PC-3 (cell line): ENCODE measurements around the gene HAGHL. TPM values are rescaled to one million over a fixed set of nuclear protein-coding genes. Genes with fewer than 3 reads are reported as not detected.
A peak's percentile ranks its signal among the peaks of the same experiment; 100 is the strongest.

Source experiments
- ATAC-seq: fragments of 200-7000 bp; cut with Tn5 transposase; 2 replicates; pipeline ENCODE4 v1.9.1; 2020; ENCODE audit warnings: mild to moderate bottlenecking, moderate library complexity
- BruUV-seq: library from RNA; stranded (reverse); fragments of 400-500 nt; replicated peaks from 2 replicates; lab custom pipeline; 2021; lab: Mats Ljungman, UMichigan
- CTCF ChIA-PET: fragments of 300-600 bp; sonication (Branson Sonifier 250); formaldehyde crosslinking; loops from one replicate; lab custom pipeline; 2022; ENCODE audit warnings: antibody characterized with exemption; lab: Charles Lee
- POLR2A ChIA-PET: fragments of 300-600 bp; sonication (Branson Sonifier 250); formaldehyde crosslinking; loops from one replicate; lab custom pipeline; 2022; ENCODE audit warnings: antibody characterized with exemption; ENCODE audit not compliant: unreplicated experiment; lab: Charles Lee
- DNase-seq: peaks from one replicate; pipeline ENCODE4 v3.0.0-alpha.2; 2015
- H2AFZ ChIP-seq: fragments of 300-600 bp; sonication (generic); 2 replicates; pipeline ENCODE4 v1.6.0; 2016; ENCODE audit warnings: antibody characterized with exemption, low read length
- H3F3A ChIP-seq: fragments of 300-600 bp; sonication (generic); one replicate; pipeline ENCODE4 v1.6.0; 2017; ENCODE audit warnings: antibody characterized with exemption, low read length, control low read depth, mild to moderate bottlenecking; ENCODE audit not compliant: unreplicated experiment
- H3K27ac ChIP-seq: fragments of 300-600 bp; sonication (generic); 2 replicates; pipeline ENCODE4 v1.5.1; 2016; ENCODE audit warnings: mild to moderate bottlenecking, low read length
- H3K27me3 ChIP-seq: fragments of 300-600 bp; sonication (generic); 2 replicates; pipeline ENCODE4 v1.6.1; 2016; ENCODE audit warnings: low read length, mixed read lengths
- H3K36me3 ChIP-seq: fragments of 300-600 bp; sonication (generic); 2 replicates; pipeline ENCODE4 v1.6.1; 2016; ENCODE audit warnings: low read depth, mixed run types, low read length, mixed read lengths
- H3K4me1 ChIP-seq: fragments of 300-600 bp; sonication (generic); 2 replicates; pipeline ENCODE4 v1.5.1; 2016; ENCODE audit warnings: low read length; ENCODE audit not compliant: insufficient read depth
- H3K4me2 ChIP-seq: fragments of 300-600 bp; sonication (generic); 2 replicates; pipeline ENCODE4 v1.6.0; 2016; ENCODE audit warnings: low read length
- H3K4me3 ChIP-seq: fragments of 300-600 bp; sonication (generic); 2 replicates; pipeline ENCODE4 v1.5.1; 2016; ENCODE audit warnings: mild to moderate bottlenecking, low read length, mixed read lengths
- H3K79me2 ChIP-seq: fragments of 300-600 bp; sonication (generic); 2 replicates; pipeline ENCODE4 v1.6.1; 2017; ENCODE audit warnings: low read length, mixed read lengths
- H3K9ac ChIP-seq: fragments of 300-600 bp; sonication (generic); 2 replicates; pipeline ENCODE4 v1.6.0; 2016; ENCODE audit warnings: mild to moderate bottlenecking, low read length
- H3K9me2 ChIP-seq: fragments of 300-600 bp; sonication (generic); replicated peaks from 2 replicates; pipeline ENCODE4 v1.6.1; 2016; ENCODE audit warnings: mixed run types, low read length, mixed read lengths
- H3K9me3 ChIP-seq: fragments of 300-600 bp; sonication (generic); 2 replicates; pipeline ENCODE4 v1.6.1; 2016; ENCODE audit warnings: low read length, mixed read lengths
- H4K20me1 ChIP-seq: fragments of 300-600 bp; sonication (generic); 2 replicates; pipeline ENCODE4 v1.6.1; 2016; ENCODE audit warnings: low read length, mixed read lengths
- EZH2 ChIP-seq: fragments of 300-600 bp; sonication (generic); IDR thresholded peaks from one replicate; pipeline ENCODE4 v1.6.1; 2017; ENCODE audit warnings: antibody characterized with exemption, mild to moderate bottlenecking, low read length; ENCODE audit not compliant: unreplicated experiment
- EZH2phosphoT487 ChIP-seq: fragments of 300-600 bp; sonication (generic); IDR thresholded peaks from 2 replicates; pipeline ENCODE4 v1.6.1; 2018; ENCODE audit warnings: mild to moderate bottlenecking, antibody characterized with exemption, low read length, borderline replicate concordance
- intact Hi-C: fragments of 100-400 bp; cut with micrococcal nuclease; formaldehyde crosslinking; loops from 2 replicates; pipeline ENCODE4 v1.9.0; 2023
- total RNA-seq: library from RNA; depleted of rRNA; stranded (reverse); fragments of >200 nt; gene quantifications from 2 replicates; pipeline ENCODE4 v1.2.3, GENCODE V29; 2014
- TF ChIP-seq, protein P1 (sequence below): fragments of 300-600 bp; sonication (generic); conservative IDR thresholded peaks from 2 replicates; pipeline ENCODE4 v1.5.1; 2017; ENCODE audit warnings: antibody characterized with exemption, low read depth, mild to moderate bottlenecking, low read length

HAGHL gene
- total RNA-seq, 1 experiment from 2014 or later: 16.4 TPM

DNA sequence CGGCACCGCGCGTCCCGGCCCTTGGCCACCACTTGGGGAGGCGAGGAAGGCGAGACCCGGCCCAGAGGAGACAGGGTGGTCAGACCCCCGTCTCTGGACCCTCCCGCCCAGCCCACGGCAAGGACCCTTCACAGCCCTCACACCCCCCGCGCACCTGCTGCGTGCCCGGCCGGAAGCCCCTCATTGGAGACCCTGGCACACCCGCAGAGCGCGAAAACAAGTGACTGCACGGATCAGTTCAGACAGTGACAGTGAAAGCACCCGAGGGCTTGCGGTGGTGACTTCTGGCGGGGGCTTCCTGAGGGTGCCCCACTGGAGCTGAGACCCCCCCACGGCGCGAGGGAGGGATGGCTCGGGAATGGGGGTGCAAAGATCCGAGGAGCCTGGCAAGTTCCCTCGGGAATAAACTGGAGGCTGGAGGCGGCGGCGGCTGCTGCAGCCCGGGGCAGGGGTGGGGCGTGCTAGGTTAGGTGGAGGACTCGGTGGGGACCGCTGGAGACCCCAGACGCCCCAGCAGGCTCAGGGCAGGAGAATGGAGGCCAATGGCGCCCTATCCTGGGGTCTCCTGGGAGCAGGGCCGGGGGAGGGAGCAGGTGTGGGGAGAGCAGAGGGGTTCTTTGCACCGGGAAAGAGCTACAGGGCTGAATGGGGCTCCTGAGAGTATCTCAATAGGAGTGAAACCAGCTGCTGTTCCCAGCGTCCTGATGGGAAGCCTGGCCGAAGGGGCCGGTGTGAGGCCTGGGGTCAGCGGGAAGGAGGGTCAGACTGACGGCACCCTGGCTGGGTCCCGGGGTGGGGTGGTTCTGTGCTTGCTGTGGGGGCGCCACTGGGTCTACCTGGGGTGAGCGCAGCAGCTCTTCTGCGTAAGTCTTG lies 20.5 kb upstream of the HAGHL start:
- peak overlapping the region; percentile 32; the same call in 1 of the 2 replicates for H3K4me3 ChIP-seq
- no peak overlapping the region for H3K9ac ChIP-seq
- DNase-seq (no peak), ATAC-seq (no peak)
- peaks cover 33% of the 10 kb centered on the region for H3K27me3 ChIP-seq
- TF ChIP-seq EZH2 (no peak), EZH2phosphoT487 (no peak)
- TF ChIP-seq, protein P1, sequence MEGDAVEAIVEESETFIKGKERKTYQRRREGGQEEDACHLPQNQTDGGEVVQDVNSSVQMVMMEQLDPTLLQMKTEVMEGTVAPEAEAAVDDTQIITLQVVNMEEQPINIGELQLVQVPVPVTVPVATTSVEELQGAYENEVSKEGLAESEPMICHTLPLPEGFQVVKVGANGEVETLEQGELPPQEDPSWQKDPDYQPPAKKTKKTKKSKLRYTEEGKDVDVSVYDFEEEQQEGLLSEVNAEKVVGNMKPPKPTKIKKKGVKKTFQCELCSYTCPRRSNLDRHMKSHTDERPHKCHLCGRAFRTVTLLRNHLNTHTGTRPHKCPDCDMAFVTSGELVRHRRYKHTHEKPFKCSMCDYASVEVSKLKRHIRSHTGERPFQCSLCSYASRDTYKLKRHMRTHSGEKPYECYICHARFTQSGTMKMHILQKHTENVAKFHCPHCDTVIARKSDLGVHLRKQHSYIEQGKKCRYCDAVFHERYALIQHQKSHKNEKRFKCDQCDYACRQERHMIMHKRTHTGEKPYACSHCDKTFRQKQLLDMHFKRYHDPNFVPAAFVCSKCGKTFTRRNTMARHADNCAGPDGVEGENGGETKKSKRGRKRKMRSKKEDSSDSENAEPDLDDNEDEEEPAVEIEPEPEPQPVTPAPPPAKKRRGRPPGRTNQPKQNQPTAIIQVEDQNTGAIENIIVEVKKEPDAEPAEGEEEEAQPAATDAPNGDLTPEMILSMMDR: no peak
- H3K27ac ChIP-seq: no peak overlapping the region
- no peak overlapping the region for H2AFZ ChIP-seq
- H3K9me2 ChIP-seq: no peaks in the 10 kb centered on the region
- no peaks in the 10 kb centered on the region for H3F3A ChIP-seq
- ChIA-PET CTCF (no interaction called here), POLR2A (no interaction called here)
- peak overlapping the region; percentile 57 for H3K4me2 ChIP-seq
- no peaks in the 10 kb centered on the region for H4K20me1 ChIP-seq
- H3K4me1 ChIP-seq: peaks cover 3% of the 10 kb centered on the region; the same call in 1 of the 2 replicates
- H3K9me3 ChIP-seq: no peaks in the 10 kb centered on the region
- intact Hi-C loops: no loop called here
- BruUV-seq: no TSS peak
- no peaks in the 10 kb centered on the region for H3K36me3 ChIP-seq
- H3K79me2 ChIP-seq: no peaks in the 10 kb centered on the region

DNA sequence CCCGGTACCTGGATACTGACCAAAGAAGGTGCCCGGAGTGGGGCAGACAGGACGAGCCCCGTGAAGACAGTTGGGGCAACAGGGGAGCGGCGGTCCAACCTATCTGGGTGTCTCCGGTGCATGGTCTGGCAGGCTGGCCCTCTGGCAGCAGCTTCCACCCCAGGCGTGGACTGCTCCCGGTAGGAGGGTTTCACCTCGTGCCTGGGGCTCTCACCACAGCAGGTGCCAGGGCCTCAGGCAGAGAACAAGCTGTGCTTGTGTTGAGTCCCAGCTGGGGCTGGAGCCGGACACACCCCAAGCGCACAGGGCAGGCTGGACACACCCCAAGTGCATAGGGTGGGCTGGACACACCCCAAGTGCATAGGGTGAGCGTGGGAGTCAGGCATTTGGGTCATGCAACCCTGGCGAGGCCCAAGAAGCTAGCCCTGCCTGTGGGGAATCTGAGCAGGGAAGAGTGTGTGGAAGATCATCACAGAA lies 19.8 kb upstream of the HAGHL start:
- no TSS peak for BruUV-seq
- ChIA-PET POLR2A (interaction anchor here (0.5 to 0.9 kb wide), 2 partner anchors 16 to 636 kb away, joined by 6 to 12 read pairs; no protein-coding TSS in a partner anchor), CTCF (no interaction called here)
- Histone ChIP-seq H3K9me2 (no peaks in the 10 kb centered on the region), H3K4me1 (peaks cover 4% of the 10 kb centered on the region; the same call in 1 of the 2 replicates), H3K4me2 (no peak overlapping the region), H3K27ac (no peak overlapping the region), H3K27me3 (peaks cover 33% of the 10 kb centered on the region), H3K79me2 (no peaks in the 10 kb centered on the region), H3K4me3 (no peak overlapping the region), H2AFZ (no peak overlapping the region), H4K20me1 (no peaks in the 10 kb centered on the region), H3K9ac (no peak overlapping the region), H3K9me3 (no peaks in the 10 kb centered on the region), H3K36me3 (no peaks in the 10 kb centered on the region), H3F3A (no peaks in the 10 kb centered on the region)
- TF ChIP-seq, protein P1: no peak
- TF ChIP-seq EZH2 (no peak), EZH2phosphoT487 (no peak)
- intact Hi-C loops: no loop called here
- ATAC-seq (no peak), DNase-seq (no peak)

DNA sequence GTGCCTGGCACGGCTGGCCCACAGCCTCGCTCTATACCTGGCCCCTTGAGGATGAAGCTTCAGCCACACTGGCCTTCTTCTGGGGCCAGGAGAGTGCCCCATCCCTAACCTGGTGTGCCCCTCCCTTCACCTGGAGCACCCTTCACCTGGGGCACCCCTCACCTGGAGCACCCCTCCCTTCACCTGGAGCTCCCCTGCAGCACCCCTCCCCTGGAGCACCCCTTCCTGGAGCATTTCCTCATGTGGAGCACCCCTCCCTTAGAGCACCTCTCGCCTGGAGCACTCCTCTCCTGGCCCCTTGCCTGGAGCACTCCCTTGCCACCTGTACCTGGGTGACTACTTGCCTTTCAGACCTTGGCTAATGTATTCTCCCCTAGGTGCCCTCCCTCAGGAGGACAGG lies 18.9 kb upstream of the HAGHL start:
- Histone ChIP-seq H3K4me2 (no peak overlapping the region), H3K4me3 (no peak overlapping the region), H3K4me1 (peaks cover 4% of the 10 kb centered on the region; the same call in 1 of the 2 replicates), H3K79me2 (no peaks in the 10 kb centered on the region), H4K20me1 (no peaks in the 10 kb centered on the region), H3K9me2 (no peaks in the 10 kb centered on the region), H3K36me3 (no peaks in the 10 kb centered on the region), H2AFZ (no peak overlapping the region), H3K9me3 (no peaks in the 10 kb centered on the region), H3K27me3 (peaks cover 33% of the 10 kb centered on the region), H3F3A (no peaks in the 10 kb centered on the region), H3K9ac (no peak overlapping the region), H3K27ac (no peak overlapping the region)
- no peak for TF ChIP-seq EZH2phosphoT487
- POLR2A ChIA-PET: interaction anchor here (0.9 kb wide), 1 partner anchor 17 kb away, joined by 6 read pairs; no protein-coding TSS in a partner anchor
- CTCF ChIA-PET: no interaction called here
- no peak for DNase-seq
- no TSS peak for BruUV-seq
- ATAC-seq: no peak
- intact Hi-C loops: no loop called here
